NCI-H526 treated with DMSO at 0.1 percent for 48 hours (cell line): ENCODE results near the gene PYROXD2.
"Not testable (repeated sequence)": the region's sequence is repeated elsewhere in the genome, so short reads cannot be mapped to it uniquely, and the experiment has no call there.

Experiments used
- DNase-seq: peaks from one replicate; lab custom pipeline; 2025; lab: John Stamatoyannopoulos, UW

Gene PYROXD2

GRCh38 chr10:98390406-98390805 is 24.6 kb downstream of the PYROXD2 start:
- DNase-seq = no peak

- DNase-seq = no peak
Measured at GRCh38 chr10:98389398-98389797, 25.6 kb downstream of the PYROXD2 start.

DNA sequence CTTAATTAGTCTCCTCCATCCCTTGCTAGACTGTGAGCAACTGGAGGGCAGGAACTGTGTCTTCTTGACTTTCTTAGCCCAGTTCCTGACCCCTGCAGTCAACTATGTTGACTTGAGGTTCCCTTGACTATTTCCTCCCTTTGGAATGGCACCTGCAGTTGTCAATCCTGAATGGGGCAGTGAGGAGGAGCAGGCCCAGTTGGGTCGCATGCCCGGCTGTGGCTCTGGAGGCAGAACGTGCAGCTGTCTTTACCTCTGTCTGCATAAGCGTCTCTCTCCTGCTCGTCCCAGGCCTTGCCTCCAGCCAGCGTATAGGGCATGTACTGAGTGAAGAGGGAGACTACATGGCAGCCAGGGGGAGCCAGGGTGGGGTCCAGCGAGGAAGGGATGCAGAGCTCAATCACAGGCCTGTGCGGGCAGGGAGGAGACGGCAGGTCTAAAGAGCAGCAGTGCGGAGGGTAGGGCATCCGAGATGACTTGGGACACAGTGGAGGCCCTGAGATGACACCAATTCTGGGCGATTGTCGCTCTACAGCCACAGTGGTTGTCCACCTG is 26.8 kb downstream of the PYROXD2 start:
- DNase-seq = no peak

DNA sequence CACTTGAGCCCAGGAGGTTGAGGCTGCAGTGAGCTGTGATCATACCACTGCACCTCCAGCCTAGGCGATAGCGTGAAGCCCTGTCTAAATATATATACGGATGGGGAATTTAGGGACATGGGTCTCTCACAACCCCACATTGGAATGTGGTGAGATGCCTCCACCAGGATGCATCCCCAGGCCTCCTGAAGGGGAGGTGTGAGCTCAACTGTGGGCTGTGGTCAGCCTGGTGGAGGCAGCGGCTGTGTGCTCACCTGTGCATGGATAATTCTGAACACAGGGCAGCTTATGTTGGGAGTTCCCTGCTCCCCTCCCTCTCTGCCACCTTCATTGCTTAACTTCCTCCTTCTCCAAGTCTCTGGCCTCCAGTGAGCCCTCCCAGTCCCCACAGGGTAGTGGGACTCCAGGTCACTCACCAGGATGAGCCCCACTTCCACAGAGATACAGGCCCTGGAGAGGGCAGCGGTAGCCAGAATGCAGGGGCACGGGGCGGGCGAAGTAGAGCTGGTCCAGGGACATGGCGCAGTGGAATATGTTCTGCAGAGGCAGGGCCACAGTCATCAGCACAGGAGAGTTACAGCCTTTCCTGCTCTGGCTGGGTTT is 30.4 kb downstream of the PYROXD2 start:
- DNase-seq = no peak

DNA sequence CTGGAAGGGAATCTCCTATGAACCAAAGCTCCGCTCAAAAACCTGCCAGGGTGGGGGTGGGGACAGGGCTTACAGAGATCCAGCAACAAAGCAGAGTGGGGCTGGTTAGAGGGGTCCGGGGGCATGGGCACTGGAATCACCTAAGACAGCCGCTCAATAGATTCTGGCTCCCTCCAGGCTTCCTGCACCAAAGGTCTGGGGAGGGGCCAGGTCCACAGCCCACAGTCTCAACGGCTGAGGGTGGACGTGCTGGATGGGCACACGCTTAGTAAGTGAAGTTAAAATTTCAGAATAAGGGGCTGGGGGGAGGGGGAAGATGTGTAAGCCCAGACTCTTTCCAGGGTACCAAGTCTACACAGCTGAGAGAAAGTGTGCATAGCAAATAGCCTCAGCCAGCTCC is 31.1 kb downstream of the PYROXD2 start:
- DNase-seq = no peak

DNA sequence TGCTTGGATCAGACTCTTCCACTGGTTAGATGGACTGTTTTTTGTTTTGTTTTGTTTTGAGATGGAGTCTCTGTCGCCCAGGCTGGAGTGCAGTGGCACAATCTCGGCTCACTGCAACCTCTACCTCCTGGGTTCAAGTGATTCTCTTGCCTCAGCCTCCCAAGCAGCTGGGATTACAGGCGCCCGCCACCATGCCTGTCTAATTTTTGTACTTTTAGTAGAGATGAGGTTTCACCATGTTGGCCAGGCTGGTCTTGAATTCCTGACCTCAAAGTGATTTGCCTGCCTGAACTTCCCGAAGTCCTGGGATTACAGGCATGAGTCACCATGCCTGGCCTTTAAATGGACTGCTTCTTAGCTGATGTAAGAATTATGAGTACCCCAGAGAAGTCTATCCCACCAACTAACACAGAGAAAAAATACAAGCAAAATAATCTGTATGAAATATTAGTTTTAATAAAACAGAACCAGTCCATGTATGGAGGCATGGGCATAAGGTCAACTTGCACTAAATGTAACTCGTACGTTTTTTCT is 31.8 kb downstream of the PYROXD2 start:
- not testable (repeated sequence) for DNase-seq

- no peak for DNase-seq
Measured at GRCh38 chr10:98382691-98383101, 32.3 kb downstream of the PYROXD2 start.

DNA sequence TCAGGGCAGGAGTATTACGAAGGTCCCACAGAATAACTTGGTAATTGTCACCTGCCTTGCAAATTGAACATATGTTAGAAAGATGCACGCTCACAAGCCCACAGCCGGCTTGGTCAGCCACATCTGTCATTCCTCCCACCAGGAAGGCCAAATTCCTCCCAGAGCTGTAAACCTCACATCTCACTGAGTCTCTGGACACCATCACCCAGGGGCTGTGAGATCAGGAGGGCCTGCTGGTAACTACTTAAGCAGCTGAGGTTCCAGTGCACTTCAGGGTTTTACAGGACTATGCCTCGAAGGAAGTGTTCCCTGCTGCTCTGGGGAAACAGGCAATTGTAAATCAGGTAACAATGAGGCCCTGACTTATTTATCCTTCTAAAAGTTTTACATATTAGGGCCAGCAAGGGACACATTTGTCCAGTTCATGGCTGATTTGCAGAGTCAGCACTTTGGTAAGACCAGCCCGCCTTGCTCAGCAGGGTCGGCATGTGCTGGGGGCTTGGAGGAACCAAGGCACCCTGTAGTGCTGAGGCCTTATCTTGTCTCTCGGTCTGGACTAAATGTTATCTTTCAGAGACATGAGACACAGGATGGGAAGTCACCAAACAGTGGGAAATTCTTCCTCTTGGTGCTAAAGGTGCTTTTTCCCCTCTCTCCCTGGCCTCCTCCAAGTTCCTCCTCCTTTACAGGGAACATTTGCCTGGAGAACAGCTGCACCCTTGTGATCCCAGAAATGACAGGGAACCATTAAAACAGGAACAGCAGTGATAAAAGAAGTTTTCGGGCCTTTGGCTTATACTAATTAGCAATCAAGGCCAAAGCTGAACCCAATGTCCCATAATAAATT is 34.3 kb downstream of the PYROXD2 start:
- DNase-seq = no peak

DNA sequence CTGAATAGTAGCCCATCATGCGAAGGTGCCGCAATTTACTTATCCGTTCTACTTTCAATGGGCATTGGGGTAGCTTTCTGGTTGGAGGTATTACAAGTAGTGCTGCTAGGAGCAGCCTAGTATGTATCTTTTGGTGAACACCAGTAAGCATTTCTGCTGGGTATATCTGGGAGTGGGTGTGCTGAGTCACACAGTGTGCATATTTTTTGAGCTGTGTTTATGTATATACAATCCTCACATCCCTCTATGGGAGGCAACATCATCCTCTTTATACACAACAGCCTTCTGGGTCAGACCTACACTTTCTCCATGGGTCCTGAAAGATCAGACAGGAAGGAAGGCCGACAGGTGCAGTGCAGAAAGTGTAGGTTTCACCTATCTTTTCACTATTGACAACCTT is 36.3 kb downstream of the PYROXD2 start:
- DNase-seq = no peak

DNA sequence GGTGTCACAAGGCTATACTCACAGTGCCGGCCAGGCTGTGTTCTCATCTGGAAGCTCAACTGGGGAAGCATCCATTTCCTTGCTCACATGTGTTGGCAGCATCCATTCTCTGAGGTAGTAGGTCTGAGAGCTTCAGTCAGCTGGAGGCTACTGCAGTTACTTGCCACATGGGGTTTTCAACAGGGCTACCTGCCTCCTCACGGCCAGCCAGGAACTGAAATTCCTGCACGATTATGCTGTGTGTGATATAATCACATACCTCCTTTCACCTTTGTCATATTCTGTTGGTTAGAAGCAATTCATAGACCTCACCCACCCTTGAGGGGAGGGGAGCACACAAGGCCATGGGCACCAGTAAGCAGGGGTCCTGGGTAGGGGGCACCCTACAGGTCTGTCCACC is 37.4 kb downstream of the PYROXD2 start:
- no peak for DNase-seq

GRCh38 chr10:98377001-98377400 is 38.0 kb downstream of the PYROXD2 start:
- no peak for DNase-seq

DNA sequence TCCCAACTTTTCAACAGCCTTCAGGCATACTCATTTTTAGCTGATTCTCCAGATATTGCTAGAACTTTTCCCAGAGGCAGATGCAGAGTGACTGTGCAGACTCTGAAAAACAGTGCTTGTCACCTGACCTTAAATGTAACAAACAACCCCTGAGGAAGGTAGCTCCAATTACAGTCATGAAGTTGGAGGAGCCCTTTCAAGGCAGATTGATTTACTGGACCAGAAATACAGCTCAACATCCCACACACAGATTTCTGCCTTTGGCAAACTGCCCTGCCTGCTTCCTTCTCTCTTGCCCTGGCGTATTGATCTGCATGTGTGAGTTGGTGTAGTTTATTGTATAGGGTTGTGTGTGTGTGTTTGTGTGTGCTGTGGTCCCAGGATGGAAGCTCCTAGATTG is 38.5 kb downstream of the PYROXD2 start:
- no peak for DNase-seq

DNA sequence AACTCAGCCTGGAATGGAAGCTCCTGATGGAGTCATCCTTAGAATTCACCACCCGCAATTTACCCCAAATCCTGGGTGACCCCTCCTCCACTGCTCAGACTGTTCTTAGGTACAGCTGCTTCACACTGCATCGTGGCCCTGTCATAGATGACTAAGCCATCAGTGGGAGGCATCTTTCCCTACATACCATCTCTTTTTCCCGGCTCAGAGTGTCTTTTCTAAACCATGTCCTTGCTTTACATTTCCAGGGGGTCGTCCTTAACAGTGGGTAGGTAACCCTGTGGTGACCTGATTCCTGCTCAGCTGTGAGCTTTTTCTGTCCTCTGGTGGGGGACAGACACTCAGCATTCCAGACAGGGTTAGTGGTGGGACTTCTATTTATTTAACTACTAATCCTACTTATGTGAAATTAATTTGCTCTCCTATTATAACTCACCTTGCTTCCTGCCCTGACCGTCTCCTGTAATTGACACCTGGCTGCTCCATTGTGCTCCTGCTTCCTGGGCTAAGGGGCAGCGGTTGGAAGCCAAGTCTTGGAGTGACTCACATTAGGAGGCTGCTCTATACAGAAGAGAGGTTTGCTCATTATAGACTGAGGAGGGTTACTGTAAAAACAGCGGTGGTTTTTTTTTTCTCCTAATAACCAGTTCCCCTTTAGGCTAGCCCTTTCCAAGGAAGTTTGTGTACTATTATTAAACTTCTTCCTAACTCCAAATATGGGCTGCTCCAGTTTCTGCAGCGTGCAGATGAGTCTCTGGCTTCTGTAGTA is 40.6 kb downstream of the PYROXD2 start:
- no peak for DNase-seq

DNA sequence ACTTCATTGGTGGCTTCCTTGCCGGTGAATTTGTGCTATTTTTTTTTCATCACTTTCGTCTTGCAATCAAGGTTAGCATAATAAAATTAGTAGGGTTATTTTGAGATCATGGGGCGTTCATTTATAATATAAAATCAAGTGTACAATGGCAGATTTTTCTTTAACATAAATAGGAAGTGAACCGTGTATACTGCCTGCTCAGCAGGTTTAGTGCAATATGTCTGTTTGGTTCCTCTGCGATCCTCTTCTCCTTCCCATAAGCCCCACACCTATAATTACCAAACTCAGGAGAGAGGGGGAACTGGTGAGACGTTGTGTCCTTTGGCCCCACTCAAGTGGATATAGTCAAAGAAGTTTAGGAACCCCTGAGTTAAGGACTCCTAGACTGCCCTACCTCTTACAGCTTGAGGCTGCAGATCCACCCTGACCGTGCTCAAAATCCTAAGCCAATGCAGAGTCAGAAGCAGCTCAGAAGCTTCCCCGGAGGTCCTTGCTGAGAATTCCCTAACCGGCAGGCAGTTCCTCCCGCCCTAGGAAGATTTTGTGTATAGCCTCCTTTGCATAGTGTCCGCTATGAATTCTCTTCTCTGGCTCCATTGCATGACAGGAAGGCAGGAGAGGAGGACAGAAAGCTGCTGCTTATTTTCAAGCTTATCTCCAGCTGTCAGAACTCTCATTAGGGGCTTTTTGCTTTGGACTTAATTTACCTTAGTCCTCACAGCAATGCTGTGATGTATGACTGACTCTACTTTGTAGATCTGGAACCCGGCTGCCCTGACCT is 41.5 kb downstream of the PYROXD2 start:
- DNase-seq = no peak

GRCh38 chr10:98370831-98371820 is 43.9 kb downstream of the PYROXD2 start:
- DNase-seq = no peak

DNA sequence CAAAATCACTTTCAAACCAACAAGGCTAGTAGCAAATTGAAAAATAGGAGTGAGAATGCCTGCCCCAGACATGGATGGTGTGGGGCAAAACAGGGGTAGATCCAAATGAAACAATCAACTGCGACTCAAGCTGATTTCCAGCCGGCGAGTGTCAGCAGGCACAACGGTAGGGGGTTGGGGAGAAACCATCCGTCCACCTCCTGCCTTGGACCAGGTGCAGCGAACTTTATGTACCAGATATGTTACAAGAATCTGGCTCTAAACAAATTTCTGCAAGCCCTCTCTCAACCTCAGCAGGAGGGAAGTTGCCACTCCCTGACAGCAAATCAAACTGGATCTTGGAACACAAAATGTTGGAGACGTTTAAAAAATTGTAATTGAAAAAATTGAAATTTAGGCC is 45.2 kb downstream of the PYROXD2 start:
- no peak for DNase-seq

- no peak for DNase-seq
Measured at GRCh38 chr10:98368644-98369043, 46.3 kb downstream of the PYROXD2 start.

GRCh38 chr10:98367604-98368451 is 47.2 kb downstream of the PYROXD2 start:
- DNase-seq = no peak

DNA sequence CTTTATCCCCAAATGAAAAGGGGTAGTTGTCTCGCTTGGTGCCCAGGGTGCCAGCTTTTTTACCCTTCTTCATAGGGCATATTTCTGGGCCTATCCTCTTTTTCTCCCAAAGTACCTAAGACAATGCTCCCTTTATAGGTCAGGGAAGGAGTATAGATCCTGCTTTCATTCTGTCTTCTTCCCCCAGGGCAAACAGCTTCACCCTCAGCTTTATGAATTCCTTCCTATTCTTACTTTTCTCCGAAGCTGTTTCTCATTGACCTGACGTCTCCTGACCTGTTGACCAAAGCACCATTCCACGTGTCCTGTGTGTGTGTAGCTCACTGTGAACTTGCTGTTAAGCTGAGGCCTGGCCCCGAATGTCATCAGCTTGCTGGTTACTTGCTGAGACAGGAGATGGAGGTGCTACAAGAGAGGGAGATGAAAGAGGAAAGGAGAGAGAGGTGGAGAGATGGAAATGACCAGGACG is 48.9 kb downstream of the PYROXD2 start:
- no peak for DNase-seq
